SK-N-SH (cell line): ENCODE results near the gene CD63. TPM values are rescaled to one million over a fixed set of nuclear protein-coding genes. Genes with fewer than 3 reads are reported as not detected.

Experiments used
- CTCF ChIA-PET: fragments of 300-600, 350-600 bp; formaldehyde crosslinking; extraction: SDS; loops from one replicate; lab custom pipeline; 2021; lab: Yijun Ruan, JAX
- POLR2A ChIA-PET: fragments of 350-600 bp; sonication (Branson Sonifier 250); formaldehyde crosslinking; extraction: SDS; loops from one replicate; lab custom pipeline; 2020; ENCODE audit warnings: antibody characterized with exemption, inconsistent platforms; lab: Yijun Ruan, JAX
- DNase-seq: peaks from one replicate; pipeline ENCODE4 v3.0.0; 2012
- H2AFZ ChIP-seq: fragments of 200-600 bp; sonication (generic); 2 replicates; pipeline ENCODE4 v1.8.1; 2016; ENCODE audit warnings: antibody characterized with exemption, mild to moderate bottlenecking, low read depth
- H3F3A ChIP-seq: fragments of 200-600 bp; sonication (generic); replicated peaks from 2 replicates; pipeline ENCODE3; 2016; ENCODE audit warnings: antibody characterized with exemption, mild to moderate bottlenecking; ENCODE audit not compliant: insufficient read depth
- H3K27ac ChIP-seq, 2 experiments: fragments of 200-500 bp in 1 of 2; fragments of 200-600 bp in 1 of 2; sonication (Bioruptor generic) in 1 of 2; sonication (generic), shearing (Covaris generic) in 1 of 2; 2 replicates each; pipeline versions ENCODE4 v1.5.1 to v1.6.1; 2014 to 2016; ENCODE audit warnings: low read depth in 2 of 2, inconsistent platforms in 1 of 2, low read length in 1 of 2, mild to moderate bottlenecking in 1 of 2, mixed read lengths in 1 of 2
- H3K27me3 ChIP-seq: fragments of 200-600 bp; sonication (generic), shearing (Covaris generic); 2 replicates; pipeline ENCODE4 v1.6.1; 2016; ENCODE audit warnings: mixed run types; ENCODE audit not compliant: insufficient read depth
- H3K36me3 ChIP-seq, 2 experiments: fragments of 200-500 bp in 1 of 2; fragments of 200-600 bp in 1 of 2; sonication (Bioruptor generic) in 1 of 2; sonication (generic) in 1 of 2; replicated peaks in 1 of 2; 2 replicates each; pipeline versions ENCODE3 to v1.5.1; 2014 to 2016; ENCODE audit warnings: low read length in 1 of 2, mild to moderate bottlenecking in 1 of 2; ENCODE audit not compliant: insufficient read depth in 2 of 2, control insufficient read depth in 1 of 2
- H3K4me1 ChIP-seq, 2 experiments: fragments of 200-500 bp in 1 of 2; fragments of 200-600 bp in 1 of 2; sonication (Bioruptor generic) in 1 of 2; sonication (generic), shearing (Covaris generic) in 1 of 2; 2 replicates each; pipeline versions ENCODE4 v1.5.1 to v1.6.1; 2014 to 2016; ENCODE audit warnings: low read depth in 1 of 2, low read length in 1 of 2, mixed run types in 1 of 2; ENCODE audit not compliant: insufficient read depth in 2 of 2, control insufficient read depth in 1 of 2
- H3K4me2 ChIP-seq: fragments of 200-600 bp; sonication (generic), shearing (Covaris generic); 2 replicates; pipeline ENCODE4 v1.6.1; 2017; ENCODE audit warnings: mixed run types
- H3K4me3 ChIP-seq, 2 experiments: fragments of 200-500 bp in 1 of 2; fragments of 200-600 bp in 1 of 2; sonication (Bioruptor generic) in 1 of 2; sonication (generic), shearing (Covaris generic) in 1 of 2; 2 replicates each; pipeline versions ENCODE4 v1.5.1 to v1.8.1; 2014 to 2016; ENCODE audit warnings: low read depth in 2 of 2, inconsistent platforms in 1 of 2, low read length in 1 of 2, mild to moderate bottlenecking in 1 of 2, mixed read lengths in 1 of 2, moderate library complexity in 1 of 2
- H3K79me2 ChIP-seq: fragments of 200-600 bp; sonication (generic); 2 replicates; pipeline ENCODE4 v1.8.1; 2017; ENCODE audit warnings: mild to moderate bottlenecking; ENCODE audit not compliant: insufficient read depth
- H3K9ac ChIP-seq: fragments of 200-600 bp; sonication (generic); 2 replicates; pipeline ENCODE4 v1.6.1; 2017; ENCODE audit warnings: mixed run types
- H3K9me2 ChIP-seq: fragments of 200-600 bp; sonication (generic); 2 replicates; pipeline ENCODE4 v1.6.1; 2017; ENCODE audit warnings: mixed run types
- H3K9me3 ChIP-seq: fragments of 200-600 bp; sonication (generic); 2 replicates; pipeline ENCODE4 v1.6.1; 2017; ENCODE audit warnings: mixed run types, mild to moderate bottlenecking, moderate library complexity
- H4K20me1 ChIP-seq: fragments of 200-600 bp; sonication (generic); 2 replicates; pipeline ENCODE4 v1.6.1; 2017; ENCODE audit warnings: mild to moderate bottlenecking, mixed run types; ENCODE audit not compliant: insufficient read depth
- ELF1 ChIP-seq: IDR thresholded peaks from 2 replicates; pipeline ENCODE4 v1.4.0; 2012
- FOXM1 ChIP-seq: IDR thresholded peaks from 2 replicates; pipeline ENCODE4 v1.4.0; 2012; ENCODE audit warnings: low read depth, mild to moderate bottlenecking
- JUND ChIP-seq: IDR thresholded peaks from 2 replicates; pipeline ENCODE4 v1.4.0; 2012
- MAX ChIP-seq: IDR thresholded peaks from 2 replicates; pipeline ENCODE4 v1.4.0; 2012; ENCODE audit warnings: low read depth
- MXI1 ChIP-seq: IDR thresholded peaks from 2 replicates; pipeline ENCODE4 v1.6.1; 2012; ENCODE audit warnings: mild to moderate bottlenecking, low read depth, low read length, improper control_type of control experiment
- NRF1 ChIP-seq: IDR thresholded peaks from 2 replicates; pipeline ENCODE4 v1.6.1; 2012; ENCODE audit warnings: low read depth, mild to moderate bottlenecking, low read length
- POLR2AphosphoS5 ChIP-seq: IDR thresholded peaks from 2 replicates; pipeline ENCODE4 v1.6.1; 2012; ENCODE audit warnings: low read depth, low read length
- RXRA ChIP-seq: IDR thresholded peaks from 2 replicates; pipeline ENCODE4 v1.4.0; 2012; ENCODE audit warnings: low read depth, mild to moderate bottlenecking, borderline replicate concordance
- SIN3A ChIP-seq: IDR thresholded peaks from 2 replicates; pipeline ENCODE4 v1.6.1; 2012; ENCODE audit warnings: low read depth, mild to moderate bottlenecking, low read length, moderate library complexity, borderline replicate concordance
- WGBS: methylation state at CpG from one replicate; pipeline ENCODE4 v1.1.6; 2017; ENCODE audit warnings: low lambda C conversion rate; 5-methylcytosine and 5-hydroxymethylcytosine counted together
- polyA plus RNA-seq, 3 experiments: library from polyadenylated mRNA; depleted of rRNA; stranded (reverse); fragments of >200 nt; gene quantifications; 2 replicates each; pipeline ENCODE4 v1.2.3, GENCODE V29; 2012
- TF ChIP-seq, protein P1 (sequence below): IDR thresholded peaks from 2 replicates; pipeline ENCODE4; 2012

Gene CD63
- polyA plus RNA-seq, 1 of the 3 experiments (the other 2 are of a cell fraction) = 1,465 TPM

- H3K4me1 ChIP-seq = peaks cover 11 to 41% of the 10 kb centered on the region in 2 experiments; a peak in 3 of 4 replicates
- 88% methylated on average over 9 of the region's 10 CpGs for WGBS
- no peaks in the 10 kb centered on the region for H3K9me2 ChIP-seq
- CTCF ChIA-PET = interaction anchor here (0.7 to 11.2 kb wide), 8 partner anchors 11 to 207 kb away, joined by 3 to 202 read pairs (median 4); no protein-coding TSS in a partner anchor
- no peak overlapping the region; a peak in 1 of 4 replicates for H3K27ac ChIP-seq
- TF ChIP-seq SIN3A (peak; percentile 22; the same call in 1 of the 2 replicates), JUND (no peak)
- TF ChIP-seq, protein P1, sequence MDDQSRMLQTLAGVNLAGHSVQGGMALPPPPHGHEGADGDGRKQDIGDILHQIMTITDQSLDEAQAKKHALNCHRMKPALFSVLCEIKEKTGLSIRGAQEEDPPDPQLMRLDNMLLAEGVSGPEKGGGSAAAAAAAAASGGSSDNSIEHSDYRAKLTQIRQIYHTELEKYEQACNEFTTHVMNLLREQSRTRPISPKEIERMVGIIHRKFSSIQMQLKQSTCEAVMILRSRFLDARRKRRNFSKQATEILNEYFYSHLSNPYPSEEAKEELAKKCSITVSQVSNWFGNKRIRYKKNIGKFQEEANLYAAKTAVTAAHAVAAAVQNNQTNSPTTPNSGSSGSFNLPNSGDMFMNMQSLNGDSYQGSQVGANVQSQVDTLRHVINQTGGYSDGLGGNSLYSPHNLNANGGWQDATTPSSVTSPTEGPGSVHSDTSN = 0 out of 2 replicates have a peak, but pooled peaks have one; percentile 3
- H3K4me3 ChIP-seq = no peak overlapping the region
- H3K9me3 ChIP-seq = no peaks in the 10 kb centered on the region
- DNase-seq = no peak
- peaks cover 34 to 37% of the 10 kb centered on the region in 2 experiments for H3K36me3 ChIP-seq
- POLR2A ChIA-PET = interaction anchor here (0.6 to 1.2 kb wide), 2 partner anchors 15 to 68 kb away, joined by 4 to 5 read pairs; no protein-coding TSS in a partner anchor
- H2AFZ ChIP-seq = no peak overlapping the region
- H3K79me2 ChIP-seq = peaks cover 34% of the 10 kb centered on the region
- H3F3A ChIP-seq = peaks cover 54% of the 10 kb centered on the region
- H3K4me2 ChIP-seq = no peak overlapping the region
- H4K20me1 ChIP-seq = peaks cover 51% of the 10 kb centered on the region
- no peak overlapping the region for H3K9ac ChIP-seq
- H3K27me3 ChIP-seq = no peaks in the 10 kb centered on the region
Measured at GRCh38 chr12:55723516-55724225, 5.1 kb downstream of the CD63 start.

GRCh38 chr12:55722948-55723347, 5.9 kb downstream of the CD63 start:
- 99% methylated on average over 6 of the region's 8 CpGs for WGBS
- Histone ChIP-seq H3K9me3 (no peaks in the 10 kb centered on the region), H4K20me1 (peaks cover 48% of the 10 kb centered on the region), H3K27me3 (no peaks in the 10 kb centered on the region), H3K79me2 (peaks cover 27% of the 10 kb centered on the region), H3K4me3 (no peak overlapping the region), H2AFZ (no peak overlapping the region), H3K36me3 (peaks cover 34 to 37% of the 10 kb centered on the region in 2 experiments), H3K4me1 (peaks cover 14 to 41% of the 10 kb centered on the region in 2 experiments), H3K27ac (no peak overlapping the region; a peak in 1 of 4 replicates), H3K4me2 (no peak overlapping the region), H3K9ac (no peak overlapping the region), H3F3A (peaks cover 54% of the 10 kb centered on the region), H3K9me2 (no peaks in the 10 kb centered on the region)
- ChIA-PET CTCF (interaction anchor here (1.0 to 11.2 kb wide), 6 partner anchors 11 to 87 kb away, joined by 3 to 202 read pairs (median 10); no protein-coding TSS in a partner anchor), POLR2A (interaction anchor here (1.2 kb wide), 1 partner anchor 16 kb away, joined by 4 read pairs; no protein-coding TSS in a partner anchor)
- no peak for DNase-seq
- TF ChIP-seq POLR2AphosphoS5 = peak; percentile 12; the same call in 1 of the 2 replicates
- no peak for TF ChIP-seq ELF1
- TF ChIP-seq RXRA = no peak

DNA sequence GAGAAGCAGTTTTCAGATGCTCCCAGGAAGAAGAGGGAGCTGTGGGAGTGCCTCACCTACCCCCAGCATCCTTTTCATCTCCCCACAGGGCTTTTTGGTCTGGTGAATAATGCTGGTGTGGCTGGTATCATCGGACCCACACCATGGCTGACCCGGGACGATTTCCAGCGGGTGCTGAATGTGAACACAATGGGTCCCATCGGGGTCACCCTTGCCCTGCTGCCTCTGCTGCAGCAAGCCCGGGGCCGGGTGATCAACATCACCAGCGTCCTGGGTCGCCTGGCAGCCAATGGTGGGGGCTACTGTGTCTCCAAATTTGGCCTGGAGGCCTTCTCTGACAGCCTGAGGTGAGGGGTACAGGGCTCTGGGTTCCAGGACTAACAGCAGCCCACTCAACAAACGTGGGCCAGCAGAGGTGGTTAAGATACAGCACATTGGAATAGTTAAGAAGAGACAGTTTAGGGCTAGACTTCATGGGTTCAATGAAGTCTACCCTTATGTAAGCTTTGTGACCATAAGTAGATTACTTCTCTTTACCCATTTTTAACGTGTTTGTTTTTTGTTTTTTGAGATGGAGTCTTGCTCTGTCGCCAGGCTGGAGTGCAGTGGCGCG, 7.1 kb downstream of the CD63 start:
- TF ChIP-seq NRF1 = no peak
- TF ChIP-seq FOXM1 = 0 out of 2 replicates have a peak, but pooled peaks have one; percentile 1
- TF ChIP-seq MXI1 = no peak
- no peak for TF ChIP-seq MAX
- peaks cover 29 to 36% of the 10 kb centered on the region in 2 experiments for H3K36me3 ChIP-seq
- CTCF ChIA-PET = interaction anchor here (0.6 to 11.2 kb wide), 15 partner anchors 9 to 542 kb away, joined by 3 to 202 read pairs (median 6); partner anchors contain the start of gene CD63
- H3K9me2 ChIP-seq = no peaks in the 10 kb centered on the region
- peaks cover 36% of the 10 kb centered on the region for H4K20me1 ChIP-seq
- H3K27ac ChIP-seq = peak overlapping the region; percentile 56 to 74; a peak in 3 of 4 replicates
- no peak overlapping the region for H2AFZ ChIP-seq
- DNase-seq = no peak
- H3K4me2 ChIP-seq = peak overlapping the region; percentile 66; the same call in 1 of the 2 replicates
- 87% methylated on average over 11 of the region's 14 CpGs for WGBS
- H3K79me2 ChIP-seq = peaks cover 23% of the 10 kb centered on the region
- peaks cover 58% of the 10 kb centered on the region for H3F3A ChIP-seq
- no peaks in the 10 kb centered on the region for H3K27me3 ChIP-seq
- peaks cover 25 to 36% of the 10 kb centered on the region in 2 experiments for H3K4me1 ChIP-seq
- H3K9me3 ChIP-seq = no peaks in the 10 kb centered on the region
- H3K9ac ChIP-seq = no peak overlapping the region
- H3K4me3 ChIP-seq = no peak overlapping the region
- POLR2A ChIA-PET = interaction anchor here (1.4 to 1.7 kb wide), 2 partner anchors 8 to 16 kb away, joined by 4 to 6 read pairs; no protein-coding TSS in a partner anchor
